Ishikawa (cell line): ENCODE data around the gene ACER3.

Source experiments
- CEBPB ChIP-seq: IDR thresholded peaks from 2 replicates; pipeline ENCODE4 v1.6.1; 2012
- CREB1 ChIP-seq: IDR thresholded peaks from 2 replicates; pipeline ENCODE4 v1.6.1; 2012; ENCODE audit warnings: low read depth
- EGR1 ChIP-seq: IDR thresholded peaks from 2 replicates; pipeline ENCODE4 v1.6.1; 2012
- EP300 ChIP-seq: IDR thresholded peaks from 2 replicates; pipeline ENCODE4 v1.6.1; 2012; ENCODE audit warnings: borderline replicate concordance
- MAX ChIP-seq: IDR thresholded peaks from 2 replicates; pipeline ENCODE4 v1.6.1; 2012
- NFIC ChIP-seq: IDR thresholded peaks from 2 replicates; pipeline ENCODE4 v1.6.1; 2012
- RAD21 ChIP-seq: IDR thresholded peaks from 2 replicates; pipeline ENCODE4 v1.6.1; 2012; ENCODE audit warnings: low read depth
- REST ChIP-seq: IDR thresholded peaks from 2 replicates; pipeline ENCODE4 v1.6.1; 2012; ENCODE audit warnings: low read depth, mild to moderate bottlenecking
- TAF1 ChIP-seq: IDR thresholded peaks from 2 replicates; pipeline ENCODE4 v1.6.1; 2012; ENCODE audit warnings: low read depth, mild to moderate bottlenecking
- ZBTB7A ChIP-seq: IDR thresholded peaks from 2 replicates; pipeline ENCODE4 v1.6.1; 2012; ENCODE audit warnings: low read depth

- TF ChIP-seq RAD21 (no peak), EP300 (no peak), REST (no peak), ZBTB7A (no peak), CEBPB (no peak), TAF1 (no peak), MAX (no peak), CREB1 (no peak), NFIC (no peak), EGR1 (no peak)
Measured at GRCh38 chr11:76822406-76822805, 38.3 kb upstream of the ACER3 start.
